ENCODE measurements around the gene TUBB2B.

DNA sequence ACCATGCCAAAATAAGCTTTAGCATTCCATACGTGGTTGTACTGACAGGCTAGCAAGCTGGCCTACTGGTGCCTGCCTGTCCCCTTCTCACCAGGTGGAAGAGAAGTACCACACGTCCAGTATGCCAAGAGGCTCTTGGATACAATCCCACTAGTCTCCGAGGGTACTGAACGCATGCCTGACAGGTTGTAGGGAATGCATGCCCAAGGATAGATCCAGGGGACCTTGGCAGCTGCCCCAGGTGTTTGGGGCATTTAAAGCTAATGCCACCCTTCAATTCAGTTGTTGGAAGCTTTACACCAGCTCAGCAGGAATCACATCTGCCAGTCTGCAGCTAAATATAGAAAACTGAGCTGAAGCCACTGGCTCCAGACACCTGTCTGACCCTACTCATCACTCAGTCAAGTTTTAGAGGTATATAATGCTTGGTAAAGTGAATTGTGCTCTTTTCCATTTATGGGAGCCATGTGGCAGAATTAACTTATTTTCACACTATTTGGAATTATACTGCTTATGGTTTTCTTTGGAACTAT lies 4.9 kb downstream of the TUBB2B start:
- TF ChIP-seq, protein P1, sequence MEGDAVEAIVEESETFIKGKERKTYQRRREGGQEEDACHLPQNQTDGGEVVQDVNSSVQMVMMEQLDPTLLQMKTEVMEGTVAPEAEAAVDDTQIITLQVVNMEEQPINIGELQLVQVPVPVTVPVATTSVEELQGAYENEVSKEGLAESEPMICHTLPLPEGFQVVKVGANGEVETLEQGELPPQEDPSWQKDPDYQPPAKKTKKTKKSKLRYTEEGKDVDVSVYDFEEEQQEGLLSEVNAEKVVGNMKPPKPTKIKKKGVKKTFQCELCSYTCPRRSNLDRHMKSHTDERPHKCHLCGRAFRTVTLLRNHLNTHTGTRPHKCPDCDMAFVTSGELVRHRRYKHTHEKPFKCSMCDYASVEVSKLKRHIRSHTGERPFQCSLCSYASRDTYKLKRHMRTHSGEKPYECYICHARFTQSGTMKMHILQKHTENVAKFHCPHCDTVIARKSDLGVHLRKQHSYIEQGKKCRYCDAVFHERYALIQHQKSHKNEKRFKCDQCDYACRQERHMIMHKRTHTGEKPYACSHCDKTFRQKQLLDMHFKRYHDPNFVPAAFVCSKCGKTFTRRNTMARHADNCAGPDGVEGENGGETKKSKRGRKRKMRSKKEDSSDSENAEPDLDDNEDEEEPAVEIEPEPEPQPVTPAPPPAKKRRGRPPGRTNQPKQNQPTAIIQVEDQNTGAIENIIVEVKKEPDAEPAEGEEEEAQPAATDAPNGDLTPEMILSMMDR (IDR thresholded peaks at IDR 0.05; ENCODE audit: extremely low read depth in 1 of 2, insufficient read depth in 1 of 2, low read depth in 1 of 2, low read length in 2 of 2), result no peak
- TF ChIP-seq POLR2AphosphoS5 (IDR thresholded peaks at IDR 0.05; ENCODE audit: insufficient read depth, low read depth, low read length) (no peak), POLR2A (IDR thresholded peaks at IDR 0.05; ENCODE audit: low read depth, low read length) (no peak), JUN (IDR thresholded peaks at IDR 0.05; ENCODE audit: borderline replicate concordance, insufficient read depth, insufficient read length, low read depth) (no peak)
